Medulla oblongata (tissue), 1 donor: ENCODE results near the gene MYNN.

ENCODE experiments used
- DNase-seq: peaks from one replicate; pipeline ENCODE4 v3.0.0-alpha.2; 2015; ENCODE audit errors: extremely low spot score

The MYNN gene

DNA sequence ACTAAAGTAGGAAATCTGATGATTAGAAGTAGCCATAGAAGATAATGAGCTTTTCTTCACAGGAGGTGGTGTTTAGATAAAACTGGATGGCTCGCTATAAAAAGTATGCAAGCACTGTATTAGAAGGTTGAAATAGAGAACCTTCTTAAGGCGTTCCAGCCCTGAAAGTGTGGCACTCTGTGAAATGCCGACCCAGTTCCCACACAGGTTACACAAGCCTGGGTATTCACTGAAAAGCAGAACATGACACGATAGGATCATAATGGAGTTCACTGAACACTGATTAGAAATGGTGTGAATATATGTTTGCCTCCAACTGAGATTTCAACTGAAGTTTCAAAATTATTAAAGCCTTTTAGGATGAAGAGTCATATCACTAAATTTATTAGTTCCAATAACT is 54.5 kb downstream of the MYNN start:
- no peak for DNase-seq

DNA sequence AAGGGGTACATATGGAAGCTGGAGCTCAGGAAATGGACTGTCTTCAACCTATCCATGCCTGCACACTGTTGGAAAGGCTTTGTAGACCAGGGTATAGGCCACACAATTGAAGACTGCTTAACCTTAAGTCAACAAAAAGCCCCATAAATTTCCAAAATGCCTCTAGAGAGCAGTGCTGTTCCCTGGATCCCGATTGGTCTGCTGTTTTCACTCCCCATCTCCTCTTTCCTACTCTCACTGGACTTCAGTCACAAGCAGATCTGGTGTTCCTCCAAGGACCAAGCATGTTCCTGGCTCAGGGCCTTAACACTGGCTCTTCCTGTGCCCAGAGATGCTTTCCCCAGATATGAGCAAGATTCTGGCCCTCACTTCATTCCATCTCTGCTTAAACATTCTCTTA is 62.3 kb downstream of the MYNN start:
- DNase-seq, result no peak

- no peak for DNase-seq
These were observed 63.1 kb downstream of the MYNN start for GRCh38 chr3:169836078-169836941.

GRCh38 chr3:169836942-169837275 is 63.7 kb downstream of the MYNN start:
- no peak for DNase-seq

- no peak for DNase-seq
These were observed 65.4 kb downstream of the MYNN start for GRCh38 chr3:169838511-169839030.
